GM18507 (cell line): ENCODE results near the gene SEC14L1.

Source experiments
- DNase-seq: peaks from one replicate; pipeline ENCODE4 v3.0.0; 2011; ENCODE audit warnings: low read depth; ENCODE audit not compliant: insufficient read length; ENCODE audit errors: extremely low spot score
- FAIRE-seq: peaks from 2 replicates; lab custom pipeline; 2011; peaks lifted over from hg19 to GRCh38; lab: Jason Lieb, UNC

The SEC14L1 gene

GRCh38 chr17:77115510-77115909 lies 25.3 kb upstream of the SEC14L1 start:
- FAIRE-seq, result no peak
- no peak for DNase-seq

- FAIRE-seq, result no peak
- no peak for DNase-seq
Observed at GRCh38 chr17:77115947-77116346, 24.8 kb upstream of the SEC14L1 start.

- FAIRE-seq (no peak), DNase-seq (no peak)
Observed at GRCh38 chr17:77116371-77116860, 24.4 kb upstream of the SEC14L1 start.

- DNase-seq (no peak), FAIRE-seq (no peak)
Observed at GRCh38 chr17:77117415-77117814, 23.4 kb upstream of the SEC14L1 start.

- FAIRE-seq (no peak), DNase-seq (no peak)
Observed at GRCh38 chr17:77118251-77118928, 22.4 kb upstream of the SEC14L1 start.

- DNase-seq (no peak), FAIRE-seq (no peak)
Observed at GRCh38 chr17:77119668-77120301, 21.0 kb upstream of the SEC14L1 start.

GRCh38 chr17:77120868-77121267 lies 19.9 kb upstream of the SEC14L1 start:
- DNase-seq, result no peak
- no peak for FAIRE-seq

GRCh38 chr17:77124192-77124889 lies 16.4 kb upstream of the SEC14L1 start:
- FAIRE-seq, result no peak
- DNase-seq, result no peak

- DNase-seq (no peak), FAIRE-seq (no peak)
Observed at GRCh38 chr17:77125432-77125901, 15.3 kb upstream of the SEC14L1 start.

GRCh38 chr17:77126519-77126918 lies 14.2 kb upstream of the SEC14L1 start:
- DNase-seq (no peak), FAIRE-seq (no peak)

GRCh38 chr17:77127735-77128361 lies 12.9 kb upstream of the SEC14L1 start:
- DNase-seq (no peak), FAIRE-seq (no peak)

GRCh38 chr17:77128896-77129567 lies 11.7 kb upstream of the SEC14L1 start:
- no peak for FAIRE-seq

GRCh38 chr17:77129568-77130301 lies 11.0 kb upstream of the SEC14L1 start:
- no peak for FAIRE-seq
- DNase-seq, result no peak

More at GRCh38 chr17:77128896-77129567, 11.7 kb upstream of the SEC14L1 start:
- DNase-seq, result no peak

- FAIRE-seq (no peak), DNase-seq (no peak)
Observed at GRCh38 chr17:77130525-77130924, 10.2 kb upstream of the SEC14L1 start.

- FAIRE-seq, result no peak
- no peak for DNase-seq
Observed at GRCh38 chr17:77131904-77132303, 8.9 kb upstream of the SEC14L1 start.

GRCh38 chr17:77132411-77133086 lies 8.2 kb upstream of the SEC14L1 start:
- FAIRE-seq (no peak), DNase-seq (no peak)

- FAIRE-seq (no peak), DNase-seq (no peak)
Observed at GRCh38 chr17:77133087-77133638, 7.6 kb upstream of the SEC14L1 start.

GRCh38 chr17:77136420-77136767 lies 4.4 kb upstream of the SEC14L1 start:
- no peak for FAIRE-seq
- DNase-seq, result no peak
